Keratinocyte (primary cell): Measurements from ENCODE around the gene POU2F2. TPM values are rescaled to one million over a fixed set of nuclear protein-coding genes. Genes with fewer than 3 reads are reported as not detected.

ENCODE experiments used
- DNase-seq: peaks from one replicate; pipeline ENCODE4 v3.0.0-alpha.2; 2011; ENCODE audit warnings: low read depth, missing footprints, low spot score
- FAIRE-seq: peaks from 2 replicates; lab custom pipeline; 2011; peaks lifted over from hg19 to GRCh38; lab: Jason Lieb, UNC
- H2AFZ ChIP-seq: 2 replicates; pipeline ENCODE4 v1.6.0; 2012; ENCODE audit warnings: low read length, control low read depth, inconsistent platforms; ENCODE audit not compliant: control insufficient read depth
- H3K27ac ChIP-seq: 2 replicates; pipeline ENCODE4 v1.5.1; 2011; ENCODE audit warnings: low read length; ENCODE audit not compliant: control insufficient read depth, insufficient read depth
- H3K27me3 ChIP-seq: 3 replicates; pipeline ENCODE4 v1.6.0; 2011; ENCODE audit warnings: low read length; ENCODE audit not compliant: control insufficient read depth, insufficient read depth; ENCODE audit errors: extremely low read depth
- H3K36me3 ChIP-seq, 2 experiments: 2 replicates in 1 of 2; 3 replicates in 1 of 2; pipeline ENCODE4 v1.5.1; 2011; ENCODE audit warnings: low read length in 2 of 2, mild to moderate bottlenecking in 1 of 2; ENCODE audit not compliant: control insufficient read depth in 2 of 2, insufficient read depth in 2 of 2; ENCODE audit errors: extremely low read depth in 1 of 2
- H3K4me1 ChIP-seq: 3 replicates; pipeline ENCODE4 v1.5.1; 2011; ENCODE audit warnings: low read length; ENCODE audit not compliant: control insufficient read depth, insufficient read depth; ENCODE audit errors: extremely low read depth
- H3K4me2 ChIP-seq: 3 replicates; pipeline ENCODE4 v1.6.0; 2011; ENCODE audit warnings: low read depth, low read length; ENCODE audit not compliant: control insufficient read depth, insufficient read depth; ENCODE audit errors: extremely low read depth
- H3K4me3 ChIP-seq, 3 experiments: fragments of 200-600 bp in 1 of 3; sonication (generic) in 1 of 3; 2 replicates in 2 of 3; 3 replicates in 1 of 3; pipeline ENCODE4 v1.5.1; 2011 to 2016; ENCODE audit warnings: low read length in 3 of 3, mild to moderate bottlenecking in 3 of 3, control low read depth in 2 of 3, inconsistent platforms in 1 of 3, low read depth in 1 of 3, mixed read lengths in 1 of 3, mixed run types in 1 of 3, moderate library complexity in 1 of 3; ENCODE audit not compliant: control insufficient read depth in 2 of 3, insufficient read depth in 2 of 3; ENCODE audit errors: extremely low read depth in 1 of 3
- H3K79me2 ChIP-seq: 2 replicates; pipeline ENCODE4 v1.6.0; 2012; ENCODE audit warnings: low read length; ENCODE audit not compliant: control insufficient read depth, insufficient read depth
- H3K9ac ChIP-seq: 3 replicates; pipeline ENCODE4 v1.6.0; 2011; ENCODE audit warnings: low read length; ENCODE audit not compliant: control insufficient read depth, insufficient read depth; ENCODE audit errors: extremely low read depth
- H3K9me1 ChIP-seq: 3 replicates; pipeline ENCODE4 v1.6.0; 2011; ENCODE audit warnings: low read length; ENCODE audit not compliant: control insufficient read depth, insufficient read depth; ENCODE audit errors: extremely low read depth
- H3K9me3 ChIP-seq: 2 replicates; pipeline ENCODE4 v1.5.1; 2012; ENCODE audit warnings: low read depth, low read length; ENCODE audit not compliant: control insufficient read depth
- H4K20me1 ChIP-seq: 3 replicates; pipeline ENCODE4 v1.6.0; 2011; ENCODE audit warnings: low read length; ENCODE audit not compliant: control insufficient read depth, insufficient read depth; ENCODE audit errors: extremely low read depth
- CTCF ChIP-seq, 3 experiments: IDR thresholded peaks in 1 of 3; conservative IDR thresholded peaks in 1 of 3; optimal IDR thresholded peaks in 1 of 3; 2 replicates in 2 of 3; 3 replicates in 1 of 3; pipeline versions ENCODE3 to v1.5.1; 2011; ENCODE audit warnings: low read length in 3 of 3, mild to moderate bottlenecking in 3 of 3, moderate library complexity in 2 of 3, control low read depth in 1 of 3, inconsistent platforms in 1 of 3; ENCODE audit not compliant: insufficient read depth in 2 of 3; ENCODE audit errors: extremely low read depth in 1 of 3
- EZH2 ChIP-seq: IDR thresholded peaks from one replicate; pipeline ENCODE4 v1.6.1; 2012; ENCODE audit warnings: inconsistent platforms, mild to moderate bottlenecking, low read length, moderate library complexity
- dilution Hi-C: fragments of 300-500 bp; cut with MboI; formaldehyde crosslinking; loops from one replicate; pipeline ENCODE4 v1.7.0; 2020; ENCODE audit warnings: low sequenced_read_pairs; ENCODE audit not compliant: extremely low pct_ligation_motif_present
- polyA plus RNA-seq, 5 experiments: library from polyadenylated mRNA; depleted of rRNA in 3 of 5; stranded (reverse) in 3 of 5; stranded (forward) in 1 of 5; unstranded in 1 of 5; fragments of >200 nt; gene quantifications; 1 replicate in 1 of 5; 2 replicates in 3 of 5; 3 replicates in 1 of 5; pipeline versions ENCODE4 v1.2.1 to v1.2.3, GENCODE V29; 2011 to 2012; ENCODE audit warnings: missing spikeins in 2 of 5, low read depth in 1 of 5, low replicate concordance in 1 of 5

Gene POU2F2
- polyA plus RNA-seq, 1 donor (not counting 4 experiments of a cell fraction or from before 2014, with no cell fraction given), result 7.0 TPM

GRCh38 chr19:42149447-42150202 lies 17.4 kb upstream of the POU2F2 start:
- dilution Hi-C loops, result no loop called here
- no peaks in the 10 kb centered on the region for H4K20me1 ChIP-seq
- H3K79me2 ChIP-seq, result no peaks in the 10 kb centered on the region
- no peak overlapping the region for H3K9ac ChIP-seq
- DNase-seq (no peak), FAIRE-seq (no peak)
- H3K4me3 ChIP-seq, result no peak overlapping the region
- H3K4me1 ChIP-seq, result peaks cover 9% of the 10 kb centered on the region
- TF ChIP-seq CTCF (optimal IDR thresholded peaks at IDR 0.05 in 1 of 3, IDR thresholded peaks at IDR 0.05 in 1 of 3, conservative IDR thresholded peaks at IDR 0.05 in 1 of 3; ENCODE audit: extremely low read depth in 1 of 3, insufficient read depth in 2 of 3, low read length in 3 of 3) (no peak), EZH2 (no peak)
- H3K36me3 ChIP-seq, result no peaks in the 10 kb centered on the region
- H3K4me2 ChIP-seq, result no peak overlapping the region
- peaks cover 40% of the 10 kb centered on the region for H3K27me3 ChIP-seq
- no peak overlapping the region for H3K27ac ChIP-seq
- no peaks in the 10 kb centered on the region for H3K9me3 ChIP-seq
- no peaks in the 10 kb centered on the region for H3K9me1 ChIP-seq
- H2AFZ ChIP-seq, result no peak overlapping the region

GRCh38 chr19:42148266-42148665 lies 16.0 kb upstream of the POU2F2 start:
- H3K9me3 ChIP-seq, result no peaks in the 10 kb centered on the region
- no peak overlapping the region for H3K9ac ChIP-seq
- H4K20me1 ChIP-seq, result no peaks in the 10 kb centered on the region
- DNase-seq (no peak), FAIRE-seq (no peak)
- H3K27ac ChIP-seq, result no peak overlapping the region
- H2AFZ ChIP-seq, result no peak overlapping the region
- peaks cover 28% of the 10 kb centered on the region for H3K27me3 ChIP-seq
- peaks cover 9% of the 10 kb centered on the region for H3K4me1 ChIP-seq
- no peaks in the 10 kb centered on the region for H3K79me2 ChIP-seq
- no peak for TF ChIP-seq EZH2
- no peak for TF ChIP-seq CTCF (optimal IDR thresholded peaks at IDR 0.05 in 1 of 3, IDR thresholded peaks at IDR 0.05 in 1 of 3, conservative IDR thresholded peaks at IDR 0.05 in 1 of 3; ENCODE audit: extremely low read depth in 1 of 3, insufficient read depth in 2 of 3, low read length in 3 of 3)
- no peak overlapping the region for H3K4me3 ChIP-seq
- H3K4me2 ChIP-seq, result no peak overlapping the region
- no peaks in the 10 kb centered on the region for H3K9me1 ChIP-seq
- dilution Hi-C loops, result no loop called here
- no peaks in the 10 kb centered on the region for H3K36me3 ChIP-seq
